Hematopoietic multipotent progenitor cell treated with erythropoietin and hydrocortisone succinate and interleukin-3 and kit ligand, for 15 days (in vitro differentiated cells): ENCODE results near the gene ESRRG.
"Not testable (repeated sequence)": the region's sequence is repeated elsewhere in the genome, so short reads cannot be mapped to it uniquely, and the experiment has no call there.

ENCODE experiments used
- DNase-seq: peaks from one replicate; pipeline ENCODE4 v3.0.0-alpha.2; 2015; ENCODE audit warnings: low spot score

ESRRG gene

GRCh38 chr1:216704065-216704464, 19.2 kb downstream of the ESRRG start:
- not testable (repeated sequence) for DNase-seq

DNA sequence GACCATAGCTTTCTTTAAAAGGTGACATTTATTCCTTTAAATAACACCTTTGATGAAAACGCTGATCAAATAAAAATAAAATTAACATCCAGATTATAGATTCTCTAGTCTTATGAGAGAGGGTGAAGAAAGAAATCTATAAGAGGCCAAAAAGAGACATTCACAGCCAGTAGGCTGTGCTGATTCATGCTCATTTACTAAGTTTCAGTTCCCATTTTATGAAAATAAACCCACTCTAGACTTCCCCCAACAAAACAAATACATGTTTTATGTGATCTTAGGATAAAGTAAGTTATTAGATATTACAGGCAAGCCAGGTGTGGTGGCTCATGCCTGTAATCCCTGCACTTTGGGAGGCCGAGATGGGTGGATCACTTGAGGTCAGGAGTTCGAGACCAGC, 21.1 kb downstream of the ESRRG start:
- no peak for DNase-seq

GRCh38 chr1:216700779-216701178, 22.4 kb downstream of the ESRRG start:
- no peak for DNase-seq

GRCh38 chr1:216691710-216692109, 31.5 kb downstream of the ESRRG start:
- DNase-seq, result no peak

- DNase-seq, result no peak
These were observed 32.6 kb downstream of the ESRRG start for GRCh38 chr1:216690603-216691002.

DNA sequence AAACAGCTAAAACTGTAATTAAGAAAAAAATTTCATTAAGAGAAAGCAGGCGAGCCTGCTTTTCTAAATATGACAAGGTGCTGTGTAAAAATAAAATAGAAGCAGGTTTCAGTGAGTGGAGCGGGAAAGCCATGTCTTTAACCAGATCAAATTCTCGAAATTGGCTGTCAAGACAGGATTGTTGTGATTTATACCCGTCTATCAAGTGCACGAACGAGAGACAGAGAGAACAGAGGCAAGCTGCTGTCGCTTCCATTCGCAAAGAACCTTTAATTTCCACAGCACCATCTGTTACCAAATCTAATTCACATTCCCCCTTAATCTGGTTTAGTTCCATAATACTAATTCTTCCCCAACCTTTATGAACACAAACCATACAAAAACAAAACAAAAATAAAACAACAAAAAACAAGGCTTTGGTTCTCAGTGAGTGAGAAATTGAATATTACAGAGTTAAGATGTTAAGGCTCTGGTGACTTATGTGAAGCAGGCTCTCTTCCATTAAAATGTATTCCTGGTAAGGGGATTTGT, 35.0 kb downstream of the ESRRG start:
- no peak for DNase-seq

- no peak for DNase-seq
These were observed 36.1 kb downstream of the ESRRG start for GRCh38 chr1:216686860-216687766.

- DNase-seq, result no peak
These were observed 40.5 kb downstream of the ESRRG start for GRCh38 chr1:216682752-216683151.

- DNase-seq, result no peak
These were observed 44.1 kb downstream of the ESRRG start for GRCh38 chr1:216679108-216679507.

DNA sequence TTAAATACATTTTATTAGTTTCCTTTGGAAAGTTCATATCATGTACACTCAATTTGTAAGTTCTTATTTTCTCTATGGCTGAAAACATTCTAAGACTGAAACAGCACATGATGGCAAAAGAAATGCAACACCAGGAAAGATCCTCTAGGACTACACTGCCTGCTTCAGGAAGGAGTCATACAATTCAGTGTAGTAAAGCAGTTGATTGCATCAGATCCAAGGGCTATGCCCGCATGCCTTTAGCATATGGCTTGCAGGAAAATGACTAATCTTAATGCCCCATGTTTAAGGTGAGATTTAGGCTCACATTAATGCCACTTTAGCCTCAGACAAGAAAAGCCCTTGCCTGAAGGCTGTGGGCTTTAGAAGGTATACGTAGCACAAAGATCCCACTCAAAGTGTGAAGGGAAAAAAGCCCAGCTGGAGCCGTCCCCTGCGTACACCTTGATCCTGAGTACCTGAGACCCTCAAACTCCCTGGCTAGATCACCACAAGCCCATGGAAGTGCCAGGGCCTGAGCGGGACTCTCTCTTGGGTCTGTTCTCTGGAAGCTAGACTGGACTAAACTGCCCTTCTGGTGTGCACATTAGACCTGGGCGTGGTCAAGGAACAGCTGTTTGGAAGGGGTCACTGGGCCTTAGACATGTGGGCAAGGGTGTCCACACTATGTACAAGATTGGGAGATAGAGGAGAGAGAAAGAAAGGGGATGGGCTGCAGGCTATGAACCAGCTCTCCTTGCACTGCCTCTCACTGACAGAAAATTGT, 52.9 kb downstream of the ESRRG start:
- no peak for DNase-seq

- DNase-seq, result no peak
These were observed 56.8 kb downstream of the ESRRG start for GRCh38 chr1:216666441-216666840.

DNA sequence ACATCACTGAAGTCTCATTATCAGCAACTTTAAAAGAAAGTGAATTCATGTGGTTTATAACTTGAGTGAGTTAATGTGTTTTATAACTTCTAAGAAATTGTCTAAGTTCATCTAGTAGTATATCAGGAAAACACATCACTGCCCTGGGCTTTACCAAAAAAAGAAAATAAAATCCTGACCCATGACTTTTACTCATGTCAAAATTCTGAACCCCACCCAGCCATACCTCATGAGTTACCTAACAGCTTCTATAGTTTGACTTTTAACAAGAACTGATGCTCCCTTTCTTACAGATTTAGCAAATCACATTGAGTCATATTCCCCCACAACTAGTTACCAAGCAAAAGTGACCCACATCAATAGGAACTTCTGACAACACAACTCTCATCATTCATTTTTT, 57.4 kb downstream of the ESRRG start:
- no peak for DNase-seq

- no peak for DNase-seq
These were observed 57.8 kb downstream of the ESRRG start for GRCh38 chr1:216665406-216665805.

DNA sequence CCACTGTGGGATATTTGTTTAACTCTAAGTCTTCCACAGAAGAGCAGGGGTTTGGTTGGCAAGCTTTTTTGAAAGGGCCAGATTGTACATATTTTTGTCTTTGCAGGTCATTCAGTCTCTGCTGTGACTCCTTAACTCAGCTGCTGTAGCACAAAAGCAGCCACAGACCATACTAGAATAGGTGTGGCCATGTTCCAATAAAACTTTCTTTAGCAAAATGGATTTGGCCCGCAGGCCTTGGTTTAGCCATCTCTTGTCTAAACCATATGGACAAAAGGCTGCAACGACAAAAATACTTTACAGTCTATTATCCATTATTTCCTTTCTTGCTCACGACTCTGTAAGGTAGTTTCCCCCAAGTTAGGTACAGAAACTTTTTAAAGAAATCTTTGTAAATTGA, 60.5 kb downstream of the ESRRG start:
- no peak for DNase-seq

DNA sequence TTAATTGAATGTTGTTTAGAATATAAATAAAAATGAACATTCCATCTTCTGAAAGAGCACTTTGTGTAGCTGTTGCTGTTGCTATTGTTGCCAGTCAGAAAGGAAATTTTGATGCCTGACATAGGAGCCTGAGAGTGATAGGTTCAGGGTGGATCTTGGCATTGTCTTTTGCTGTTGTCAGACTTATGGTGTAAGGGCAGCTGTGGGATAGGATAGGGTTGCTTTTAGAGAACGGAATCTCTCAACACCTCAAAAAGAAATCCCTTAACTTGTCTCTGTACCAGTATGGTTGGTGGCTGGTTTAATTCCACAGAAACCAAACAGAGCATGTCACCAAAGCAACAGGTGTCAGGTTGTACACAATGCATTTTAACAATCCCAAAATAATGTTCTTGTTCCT, 62.7 kb downstream of the ESRRG start:
- DNase-seq, result no peak

DNA sequence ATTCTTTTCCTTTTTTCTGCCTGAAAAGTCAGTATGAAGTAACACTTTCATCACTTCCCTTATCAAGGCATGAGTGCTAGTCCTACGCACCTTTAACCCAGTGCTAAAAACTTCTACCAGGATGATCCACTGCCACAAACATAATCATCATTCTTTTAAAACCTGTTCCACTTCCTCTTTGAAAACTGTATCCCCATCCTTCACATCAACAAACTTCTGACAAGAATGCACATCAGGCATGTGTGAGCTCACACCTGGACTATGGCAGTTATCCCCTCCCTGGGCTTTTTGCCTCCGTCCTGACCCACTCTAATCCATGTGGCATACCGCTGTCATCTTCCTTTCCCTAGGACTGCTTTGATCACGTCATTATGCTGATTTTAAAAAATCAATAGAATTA, 70.2 kb downstream of the ESRRG start:
- no peak for DNase-seq

DNA sequence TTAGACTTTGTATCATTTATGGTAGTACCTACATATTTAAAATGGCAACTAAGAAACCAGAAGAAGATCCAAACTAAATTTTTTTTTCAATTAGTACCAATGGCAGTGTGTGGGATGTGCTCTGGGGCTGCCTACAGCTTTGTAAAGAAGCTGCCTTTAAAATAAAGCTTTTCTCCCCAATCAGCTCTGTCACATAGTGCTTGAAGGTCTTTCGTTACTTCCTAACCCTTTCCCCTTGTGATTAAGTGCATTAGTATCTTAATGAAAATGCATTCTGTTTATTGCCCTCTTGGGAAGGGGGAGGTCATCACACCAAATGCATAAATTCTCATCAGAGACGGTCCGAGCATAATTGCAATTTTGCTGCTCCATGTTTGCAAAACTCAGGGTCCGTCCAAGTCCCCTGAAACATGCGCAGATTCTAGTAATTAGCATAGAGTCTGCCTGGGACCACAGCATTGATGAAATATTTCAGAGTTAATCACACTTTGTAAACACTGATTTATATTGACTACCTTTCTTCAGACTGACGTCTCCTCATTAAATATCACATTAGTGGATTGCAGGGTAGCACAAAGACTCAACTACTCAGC, 71.3 kb downstream of the ESRRG start:
- DNase-seq, result no peak

DNA sequence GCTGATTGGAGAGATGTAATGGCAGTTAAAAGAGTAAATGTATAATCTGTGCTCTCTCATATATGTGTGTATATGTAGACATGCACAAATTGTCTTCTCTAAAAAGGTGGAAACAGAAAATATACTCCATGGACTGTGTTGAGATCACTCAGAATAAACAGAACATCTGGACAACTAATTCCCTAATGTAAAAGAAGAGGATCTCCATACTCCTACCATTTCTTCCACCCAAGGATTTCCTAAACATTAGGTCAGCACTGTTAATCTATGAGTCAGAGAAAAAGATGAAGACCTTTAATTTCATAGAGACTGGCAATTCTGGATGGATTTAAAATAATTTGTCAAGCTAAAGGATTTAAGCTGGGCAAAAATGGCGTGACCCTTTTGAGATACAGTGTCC, 80.1 kb downstream of the ESRRG start:
- no peak for DNase-seq

DNA sequence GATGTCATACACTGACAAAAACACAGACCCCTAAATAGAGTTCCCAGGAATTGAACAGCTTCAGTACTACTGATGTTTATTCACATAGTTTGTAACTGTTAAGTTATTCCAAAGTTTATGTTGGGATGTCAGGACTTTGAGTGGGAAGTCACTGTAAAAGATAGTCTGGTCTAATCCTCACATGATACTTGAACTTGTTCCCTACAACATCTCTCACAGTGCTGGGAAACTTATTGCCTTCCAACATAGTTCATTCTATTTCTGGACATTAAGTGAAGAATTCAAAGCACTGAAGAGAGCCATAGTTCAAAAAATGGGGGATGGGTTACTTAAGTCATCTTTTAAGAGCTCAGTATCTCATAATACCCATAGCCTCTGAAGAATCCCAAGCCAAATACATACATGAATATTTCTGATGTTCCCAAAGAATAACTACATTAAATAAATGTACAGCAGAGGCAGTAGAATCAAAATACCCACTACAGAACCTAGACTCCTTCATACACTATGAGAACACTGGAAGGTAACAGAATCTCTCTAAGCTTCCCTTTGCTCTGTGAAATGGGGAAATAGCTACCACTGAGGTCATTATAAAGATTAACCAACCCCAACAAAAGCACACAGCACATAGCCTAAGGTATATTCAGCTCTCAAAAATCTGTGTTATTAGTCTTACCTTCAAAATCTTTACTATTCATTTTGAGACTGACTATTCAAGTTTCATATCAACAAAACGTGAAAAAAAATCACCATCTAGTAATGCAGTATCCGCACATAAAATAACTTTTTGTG, 81.4 kb downstream of the ESRRG start:
- DNase-seq, result no peak

DNA sequence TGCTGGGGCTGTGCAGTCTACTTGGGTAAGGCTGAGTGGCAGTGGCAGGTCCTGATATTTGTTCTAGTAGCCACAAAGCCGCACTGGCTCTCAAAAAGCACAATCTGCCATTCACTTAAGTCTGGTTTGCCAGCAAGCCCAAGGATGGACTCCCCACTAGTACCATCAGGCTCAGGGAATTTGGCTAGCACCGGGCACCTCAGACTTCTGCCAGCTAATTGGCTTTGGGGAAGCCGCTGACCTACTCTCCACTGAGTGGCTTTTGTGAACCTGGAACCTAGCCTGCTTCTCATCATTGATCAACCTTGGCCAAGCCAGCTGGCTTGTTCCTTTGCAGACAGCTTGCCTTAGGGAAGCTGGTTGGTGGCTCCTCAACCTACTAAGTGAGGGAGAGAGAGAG, 83.1 kb downstream of the ESRRG start:
- no peak for DNase-seq

DNA sequence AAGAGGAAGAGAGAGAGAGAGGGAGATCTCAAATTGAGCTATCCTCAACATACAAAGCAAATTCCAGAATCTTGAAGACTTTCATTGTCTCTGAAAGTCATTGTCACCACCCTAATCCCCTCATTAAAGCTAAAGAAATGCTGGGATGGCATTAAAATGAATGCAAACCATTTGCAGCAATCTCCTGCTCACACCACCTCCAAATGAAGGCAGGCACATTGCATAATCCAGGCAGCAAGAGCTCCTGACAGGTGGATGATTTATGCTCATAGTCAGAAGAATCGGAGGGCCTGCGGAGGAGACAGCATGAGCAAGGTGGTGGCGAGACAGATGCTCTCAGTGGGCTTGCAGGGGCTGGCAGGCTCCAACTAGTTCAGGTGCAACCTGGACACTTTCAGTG, 90.2 kb downstream of the ESRRG start:
- no peak for DNase-seq

DNA sequence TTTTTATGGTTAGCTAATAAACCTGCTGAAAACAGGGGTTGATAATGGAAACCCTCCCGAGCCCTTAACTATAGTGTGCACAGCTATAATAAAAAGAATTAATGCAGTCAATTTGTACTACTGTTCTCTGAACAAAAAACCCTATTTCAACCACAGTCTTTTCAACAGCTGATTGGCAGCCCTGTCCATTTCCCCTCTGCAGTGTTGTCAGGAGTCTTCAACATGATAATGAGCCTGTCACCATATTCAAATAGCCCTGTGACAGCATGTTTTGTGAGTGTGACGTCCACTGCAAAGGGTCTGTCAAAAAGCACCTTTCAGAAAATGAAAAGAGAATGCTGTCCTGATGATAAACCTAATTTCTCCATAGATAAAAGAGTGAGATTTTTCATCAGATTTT, 92.7 kb downstream of the ESRRG start:
- no peak for DNase-seq
